LNCAP (cell line): Measurements from ENCODE around the gene HES4.

Experiments
- TF ChIP-seq, protein P1 (sequence below): fragments of 450-650 bp; IDR thresholded peaks from 2 replicates; pipeline ENCODE4 v1.5.1; 2017; ENCODE audit warnings: mild to moderate bottlenecking

HES4 gene

DNA sequence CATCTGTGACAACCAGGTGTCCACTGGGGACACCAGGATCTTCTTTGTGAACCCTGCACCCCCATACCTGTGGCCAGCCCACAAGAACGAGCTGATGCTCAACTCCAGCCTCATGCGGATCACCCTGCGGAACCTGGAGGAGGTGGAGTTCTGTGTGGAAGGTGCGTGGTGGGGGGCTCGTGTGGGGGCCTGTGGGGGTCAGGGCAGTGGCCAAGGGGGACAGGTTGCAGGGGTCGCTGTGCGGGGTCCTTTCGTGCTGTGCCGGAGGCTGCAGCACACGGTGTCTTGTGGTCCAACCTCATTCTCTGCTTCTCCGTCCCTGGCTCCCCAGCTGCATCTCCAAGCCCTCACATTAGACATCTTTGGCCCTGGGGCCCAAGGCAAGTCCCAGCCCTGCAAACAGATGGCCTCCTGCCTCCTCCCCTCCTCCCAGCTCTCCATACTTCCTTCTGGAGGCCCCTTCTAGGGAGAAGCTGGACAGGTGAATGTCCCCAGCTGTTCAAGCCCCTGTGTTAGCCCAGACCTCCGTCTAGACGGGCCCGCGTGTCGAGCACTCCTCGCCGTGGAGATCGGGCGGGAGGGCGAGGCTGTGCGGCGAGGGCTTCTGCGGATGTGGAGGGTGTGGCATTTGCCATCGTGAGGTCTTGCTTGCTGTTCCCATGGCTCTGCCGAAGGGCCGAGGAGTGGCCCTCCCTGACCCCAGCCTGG is 22.6 kb upstream of the HES4 start:
- TF ChIP-seq, protein P1, sequence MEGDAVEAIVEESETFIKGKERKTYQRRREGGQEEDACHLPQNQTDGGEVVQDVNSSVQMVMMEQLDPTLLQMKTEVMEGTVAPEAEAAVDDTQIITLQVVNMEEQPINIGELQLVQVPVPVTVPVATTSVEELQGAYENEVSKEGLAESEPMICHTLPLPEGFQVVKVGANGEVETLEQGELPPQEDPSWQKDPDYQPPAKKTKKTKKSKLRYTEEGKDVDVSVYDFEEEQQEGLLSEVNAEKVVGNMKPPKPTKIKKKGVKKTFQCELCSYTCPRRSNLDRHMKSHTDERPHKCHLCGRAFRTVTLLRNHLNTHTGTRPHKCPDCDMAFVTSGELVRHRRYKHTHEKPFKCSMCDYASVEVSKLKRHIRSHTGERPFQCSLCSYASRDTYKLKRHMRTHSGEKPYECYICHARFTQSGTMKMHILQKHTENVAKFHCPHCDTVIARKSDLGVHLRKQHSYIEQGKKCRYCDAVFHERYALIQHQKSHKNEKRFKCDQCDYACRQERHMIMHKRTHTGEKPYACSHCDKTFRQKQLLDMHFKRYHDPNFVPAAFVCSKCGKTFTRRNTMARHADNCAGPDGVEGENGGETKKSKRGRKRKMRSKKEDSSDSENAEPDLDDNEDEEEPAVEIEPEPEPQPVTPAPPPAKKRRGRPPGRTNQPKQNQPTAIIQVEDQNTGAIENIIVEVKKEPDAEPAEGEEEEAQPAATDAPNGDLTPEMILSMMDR: no peak

DNA sequence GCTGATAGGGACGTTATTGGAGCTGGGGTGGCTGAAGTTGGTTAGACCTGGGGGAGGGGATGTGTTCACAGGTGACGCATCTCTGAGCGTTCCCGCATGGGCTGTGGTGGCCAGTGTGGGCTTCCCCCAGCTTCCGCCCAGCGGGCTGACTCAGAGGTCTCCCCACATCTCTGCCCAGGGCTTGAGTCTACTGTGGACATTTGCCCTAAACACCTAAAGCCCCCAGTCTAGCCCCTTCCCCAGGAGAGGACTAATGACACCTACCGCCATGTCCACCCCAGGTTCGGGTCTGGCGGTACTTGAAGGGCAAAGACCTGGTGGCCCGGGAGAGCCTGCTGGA is 22.0 kb upstream of the HES4 start:
- TF ChIP-seq, protein P1: no peak

DNA sequence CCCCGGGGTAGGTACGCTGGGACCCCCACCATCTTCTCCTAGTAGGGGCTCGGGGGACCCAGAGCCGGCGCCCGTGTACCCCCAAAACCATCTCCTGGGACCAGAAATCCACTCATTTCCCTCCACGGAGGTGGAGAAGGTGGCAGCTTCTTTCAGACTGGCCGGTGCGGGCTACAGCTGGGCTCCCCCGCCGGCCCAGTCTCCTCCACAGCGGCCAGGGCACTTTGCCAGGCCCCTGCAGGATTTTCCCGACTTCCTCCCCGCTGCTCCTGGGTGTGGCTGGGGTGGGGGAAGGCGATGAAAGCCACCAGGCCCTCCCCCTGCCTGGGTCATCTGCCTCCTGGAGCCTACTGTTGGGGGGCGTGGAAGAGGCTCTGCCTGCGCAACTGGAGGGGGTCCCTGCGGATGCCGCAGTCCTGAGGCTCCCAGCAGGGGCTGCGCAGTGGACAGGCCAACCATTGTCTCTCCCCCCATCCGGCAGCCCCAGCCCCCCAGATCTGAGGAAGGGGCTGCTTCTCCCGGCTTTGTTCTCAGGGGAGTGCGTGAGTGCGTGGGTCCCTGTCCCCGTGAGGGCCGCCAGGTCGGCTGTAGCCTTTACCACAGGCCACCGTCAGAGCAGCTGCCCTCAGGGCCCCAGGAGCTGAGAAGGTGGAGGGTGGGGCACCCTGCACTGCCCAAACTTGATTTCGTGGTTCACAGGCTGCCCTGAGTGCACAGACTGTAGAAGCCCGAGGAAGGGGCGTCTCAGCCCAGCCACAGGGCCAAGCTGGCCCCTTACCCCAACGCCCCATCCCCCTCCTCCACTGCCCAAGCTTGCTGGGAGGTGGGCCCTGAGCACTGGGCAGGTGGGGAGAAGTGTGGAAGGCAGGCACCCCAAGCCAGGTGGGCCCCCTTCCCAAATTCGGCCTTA is 21.4 kb upstream of the HES4 start:
- TF ChIP-seq, protein P1: no peak

DNA sequence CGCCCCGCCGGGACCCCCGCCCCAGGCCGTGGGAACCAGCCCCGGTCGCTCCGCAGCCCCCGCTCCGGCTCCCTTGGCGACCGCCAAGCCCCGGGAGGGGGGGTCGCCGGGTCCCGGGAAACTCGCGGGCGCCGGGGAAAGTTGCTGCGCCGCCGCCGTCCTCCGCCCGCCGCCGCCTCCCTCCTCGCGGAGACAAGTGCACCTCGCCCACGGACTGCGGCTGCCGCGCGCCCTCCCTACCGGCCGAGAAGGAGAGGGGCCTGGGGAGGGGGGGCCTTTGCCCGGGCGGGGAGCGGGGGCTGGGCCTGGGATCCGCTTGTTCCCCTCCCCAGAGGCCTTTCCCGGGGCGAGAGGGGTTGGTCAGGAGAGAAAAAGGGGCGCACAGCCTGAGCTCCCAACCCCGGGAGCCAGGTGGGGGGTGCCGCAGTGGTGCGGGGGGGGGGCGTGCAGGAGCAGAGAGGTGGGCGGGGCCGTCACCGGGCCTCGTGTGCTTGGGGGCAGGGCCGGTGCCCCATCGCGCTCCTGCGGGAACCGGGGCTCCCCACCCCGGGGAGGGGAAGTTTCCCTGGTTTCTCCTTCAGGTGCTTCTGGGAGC is 20.6 kb upstream of the HES4 start:
- TF ChIP-seq, protein P1: no peak

GRCh38 chr1:1020000-1020404 is 20.1 kb upstream of the HES4 start, which contains the start of gene AGRN:
Gene AGRN, plus strand, starts transcription at chr1:1020120. Its CDS starts 53 bp downstream, at chr1:1020173.
- TF ChIP-seq, protein P1: no peak

- TF ChIP-seq, protein P1: peak; percentile 67
These were observed 19.5 kb upstream of the HES4 start for GRCh38 chr1:1019122-1019999.
